ENCODE data around the gene ATP6V1G2. TPM values are rescaled to one million over a fixed set of nuclear protein-coding genes. Genes with fewer than 3 reads are reported as not detected.
"Not testable (repeated sequence)": the region's sequence is repeated elsewhere in the genome, so short reads cannot be mapped to it uniquely, and the experiment has no call there.

ATP6V1G2 gene
- total RNA-seq = 1 to 10 TPM; 1.4 to 2.0 TPM
- total RNA-seq = 1.2 to 2.1 reads per million in 2 donors

- DNase-seq = peak; percentile 69 to 82 (median 74)
- Mint-ChIP-seq H3K27me3 (no peaks in the 10 kb centered on the region), H3K4me1 (peaks cover 35% of the 10 kb centered on the region), H3K27ac (peak within 1 kb of the TSS; percentile 94), H3K4me3 (peak within 1 kb of the TSS; percentile 98), H3K36me3 (ENCODE audit: low read depth) (peaks cover 2% of the 10 kb centered on the region)
- peak; percentile 64 for ATAC-seq
- no peaks in the 10 kb centered on the region for H3K9me3 ChIP-seq (ENCODE audit: control insufficient read depth, low read length, poor library complexity, severe bottlenecking)
Measured at GRCh38 chr6:31546339-31546957, at the start of gene ATP6V1G2. ATP6V1G2 (minus strand) TSS chr6:31546608; CDS start chr6:31546559, 49 bp downstream.

DNA sequence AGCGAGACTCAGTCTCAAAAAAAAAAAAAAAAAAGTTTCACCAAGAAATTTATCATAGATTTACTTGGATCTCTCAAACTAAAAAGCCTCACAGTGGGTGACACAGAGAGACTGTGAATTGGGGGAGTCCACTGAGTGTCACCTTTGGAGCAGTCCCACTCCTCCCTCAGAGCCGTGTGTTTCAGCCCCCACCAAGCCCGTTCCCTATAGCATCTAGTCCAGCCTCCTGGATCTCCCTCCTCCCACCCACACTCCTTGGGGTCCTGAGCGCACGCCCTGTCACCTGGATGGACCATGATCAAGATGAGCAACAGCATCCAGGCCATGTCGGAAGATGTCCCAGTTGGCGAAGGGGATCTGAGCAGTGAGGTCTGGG lies 46.0 kb upstream of the ATP6V1G2 start:
- ATAC-seq (peak; percentile 5), DNase-seq (no peak)
- H3K4me3 Mint-ChIP-seq = peak overlapping the region; percentile 71
- peak overlapping the region; percentile 75 for H3K27ac Mint-ChIP-seq
- peaks cover 39% of the 10 kb centered on the region for H3K4me1 Mint-ChIP-seq
- no peaks in the 10 kb centered on the region for H3K27me3 Mint-ChIP-seq
- H3K9me3 ChIP-seq (ENCODE audit: control insufficient read depth, low read length, poor library complexity, severe bottlenecking) = no peaks in the 10 kb centered on the region
- H3K36me3 Mint-ChIP-seq (ENCODE audit: low read depth) = peaks cover 4% of the 10 kb centered on the region

GRCh38 chr6:31590691-31591090 lies 44.3 kb upstream of the ATP6V1G2 start:
- H3K27me3 Mint-ChIP-seq; H3K4me3 Mint-ChIP-seq; DNase-seq; H3K9me3 ChIP-seq (ENCODE audit: control insufficient read depth, low read length, poor library complexity, severe bottlenecking); H3K27ac Mint-ChIP-seq; H3K36me3 Mint-ChIP-seq (ENCODE audit: low read depth); ATAC-seq: not testable (repeated sequence)
- H3K4me1 Mint-ChIP-seq = peaks cover 47% of the 10 kb centered on the region

- Mint-ChIP-seq H3K4me3 (peak overlapping the region; percentile 64), H3K4me1 (peaks cover 52% of the 10 kb centered on the region), H3K27ac (peak overlapping the region; percentile 92), H3K27me3 (no peaks in the 10 kb centered on the region), H3K36me3 (ENCODE audit: low read depth) (peaks cover 4% of the 10 kb centered on the region)
- no peaks in the 10 kb centered on the region for H3K9me3 ChIP-seq (ENCODE audit: control insufficient read depth, low read length, poor library complexity, severe bottlenecking)
- no peak for DNase-seq
- ATAC-seq = no peak
Measured at GRCh38 chr6:31588871-31589650, 42.7 kb upstream of the ATP6V1G2 start.

GRCh38 chr6:31587791-31588777 lies 41.7 kb upstream of the ATP6V1G2 start:
- DNase-seq (no peak), ATAC-seq (no peak)
- peaks cover 4% of the 10 kb centered on the region for H3K36me3 Mint-ChIP-seq (ENCODE audit: low read depth)
- peak overlapping the region; percentile 92 for H3K27ac Mint-ChIP-seq
- no peaks in the 10 kb centered on the region for H3K27me3 Mint-ChIP-seq
- peaks cover 54% of the 10 kb centered on the region for H3K4me1 Mint-ChIP-seq
- peak overlapping the region; percentile 88 for H3K4me3 Mint-ChIP-seq
- H3K9me3 ChIP-seq (ENCODE audit: control insufficient read depth, low read length, poor library complexity, severe bottlenecking) = no peaks in the 10 kb centered on the region

DNA sequence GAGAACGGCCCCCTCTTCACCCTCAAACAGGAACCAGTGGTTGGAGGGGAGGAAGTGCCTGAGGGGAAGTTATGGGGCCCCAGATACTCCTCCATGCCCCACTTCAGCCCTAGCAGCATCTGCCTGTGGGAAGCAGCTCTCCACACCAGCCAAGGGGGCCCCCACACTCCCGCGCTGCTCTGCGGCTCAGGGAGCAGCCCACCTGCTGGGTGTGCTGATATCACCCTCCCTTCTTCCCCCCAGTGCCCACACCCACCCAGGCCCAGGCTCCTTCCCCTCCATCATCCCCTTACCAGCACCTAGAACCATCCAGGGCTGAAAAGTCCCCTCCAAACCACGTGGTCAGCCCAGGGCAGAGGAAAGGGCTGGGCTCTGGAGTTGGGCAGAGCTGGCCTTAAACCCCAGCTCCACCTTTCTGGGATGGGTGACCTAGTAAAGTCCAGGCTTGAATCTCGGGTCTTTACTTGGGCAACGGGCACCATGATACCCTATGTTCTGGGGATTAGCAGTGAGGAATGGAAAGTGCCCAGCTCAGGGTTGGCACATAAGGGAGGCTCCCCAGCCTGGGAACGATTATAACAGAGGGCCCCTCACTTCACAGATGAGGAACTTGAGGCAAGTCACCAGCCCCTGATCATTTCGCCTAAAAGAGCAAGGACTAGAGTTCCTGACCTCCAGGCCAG lies 40.3 kb upstream of the ATP6V1G2 start:
- peaks cover 52% of the 10 kb centered on the region for H3K4me1 Mint-ChIP-seq
- no peaks in the 10 kb centered on the region for H3K9me3 ChIP-seq (ENCODE audit: control insufficient read depth, low read length, poor library complexity, severe bottlenecking)
- DNase-seq (peak in 1 of 3 donors; percentile 42), ATAC-seq (peak; percentile 70)
- peak overlapping the region; percentile 88 for H3K4me3 Mint-ChIP-seq
- peaks cover 6% of the 10 kb centered on the region for H3K36me3 Mint-ChIP-seq (ENCODE audit: low read depth)
- peak overlapping the region; percentile 92 for H3K27ac Mint-ChIP-seq
- no peaks in the 10 kb centered on the region for H3K27me3 Mint-ChIP-seq

DNA sequence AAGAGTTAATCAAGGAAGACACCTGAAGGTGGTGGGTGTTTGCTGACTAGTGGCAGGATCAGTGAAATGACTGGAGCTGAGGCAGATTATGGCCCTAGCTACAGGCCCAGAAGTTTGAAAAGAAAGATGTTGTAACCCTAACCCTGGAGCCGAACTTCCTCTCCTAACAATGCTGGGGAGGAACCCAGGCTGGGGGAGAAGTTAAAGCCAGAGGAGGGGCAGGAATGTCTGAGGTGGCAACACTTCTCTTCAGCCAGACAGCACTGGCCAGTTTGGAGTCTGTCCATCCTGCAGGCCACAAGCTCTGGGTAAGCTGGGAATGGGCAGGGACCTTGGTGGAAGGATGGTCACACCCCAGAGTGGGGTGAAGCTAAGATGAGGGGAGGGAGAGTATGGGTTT lies 39.6 kb upstream of the ATP6V1G2 start, which contains the start of gene LST1:
LST1 (plus strand) TSS at position 270 of the 400 bp plus-strand sequence. CDS start 1,023 bp downstream, outside the sequence.
- H3K4me3 Mint-ChIP-seq = peak within 1 kb of the TSS; percentile 88
- H3K4me1 Mint-ChIP-seq = peaks cover 52% of the 10 kb centered on the region
- H3K36me3 Mint-ChIP-seq (ENCODE audit: low read depth) = peaks cover 12% of the 10 kb centered on the region
- no peaks in the 10 kb centered on the region for H3K27me3 Mint-ChIP-seq
- ATAC-seq (no peak), DNase-seq (no peak)
- H3K27ac Mint-ChIP-seq = peak within 1 kb of the TSS; percentile 92
- no peaks in the 10 kb centered on the region for H3K9me3 ChIP-seq (ENCODE audit: control insufficient read depth, low read length, poor library complexity, severe bottlenecking)

DNA sequence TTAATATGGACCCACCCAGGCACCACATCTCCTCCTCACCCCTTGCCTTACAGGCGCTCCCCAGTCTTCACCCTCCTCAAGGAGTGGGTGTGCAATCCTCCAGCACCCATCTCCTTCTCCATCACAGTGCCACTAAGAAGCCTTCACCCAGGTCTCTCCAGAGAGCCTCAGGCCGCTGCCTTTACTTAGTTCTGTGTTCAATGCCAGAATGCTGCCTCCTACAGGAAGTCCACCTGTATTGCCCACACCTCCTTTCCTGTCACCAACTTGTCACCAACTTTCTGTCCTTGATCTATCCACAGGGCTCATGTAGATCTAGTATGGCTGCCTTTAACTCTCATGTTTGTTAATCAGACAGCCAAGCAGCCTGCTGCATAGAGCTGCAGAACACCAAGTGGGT lies 39.1 kb upstream of the ATP6V1G2 start:
- ATAC-seq (peak; percentile 24), DNase-seq (peak in 1 of 3 donors; percentile 27)
- peaks cover 15% of the 10 kb centered on the region for H3K36me3 Mint-ChIP-seq (ENCODE audit: low read depth)
- peak overlapping the region; percentile 92 for H3K27ac Mint-ChIP-seq
- peaks cover 49% of the 10 kb centered on the region for H3K4me1 Mint-ChIP-seq
- no peaks in the 10 kb centered on the region for H3K9me3 ChIP-seq (ENCODE audit: control insufficient read depth, low read length, poor library complexity, severe bottlenecking)
- no peaks in the 10 kb centered on the region for H3K27me3 Mint-ChIP-seq
- peak overlapping the region; percentile 88 for H3K4me3 Mint-ChIP-seq

DNA sequence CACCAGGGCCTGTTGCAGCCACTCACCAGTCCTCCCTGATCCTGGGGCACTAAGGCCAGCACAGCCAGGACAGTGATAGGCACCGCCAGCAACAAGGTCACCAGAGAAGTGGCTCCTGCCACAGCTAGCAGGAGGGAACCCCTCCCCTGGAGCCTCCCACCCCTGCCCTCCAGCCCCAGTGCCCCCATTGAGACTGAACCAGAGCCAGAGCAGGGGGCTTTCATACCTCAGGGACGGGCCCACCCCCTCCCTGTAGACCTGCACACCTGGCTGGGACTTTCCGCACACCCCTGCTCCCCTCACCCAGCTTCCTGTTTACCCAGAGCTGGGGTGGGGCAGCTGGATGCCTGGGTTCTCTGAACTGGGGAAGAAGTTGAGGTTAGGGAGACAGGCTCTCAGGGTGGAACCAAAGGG lies 35.8 kb upstream of the ATP6V1G2 start, which contains the start of gene LTB:
LTB (minus strand) TSS at position 195 of the 414 bp plus-strand sequence; CDS start at position 188, 7 bp downstream.
- ATAC-seq = peak; percentile 71
- H3K4me1 Mint-ChIP-seq = peaks cover 52% of the 10 kb centered on the region
- peak within 1 kb of the TSS; percentile 100 for H3K4me3 Mint-ChIP-seq
- H3K27ac Mint-ChIP-seq = peak within 1 kb of the TSS; percentile 99
- peaks cover 14% of the 10 kb centered on the region for H3K36me3 Mint-ChIP-seq (ENCODE audit: low read depth)
- no peaks in the 10 kb centered on the region for H3K9me3 ChIP-seq (ENCODE audit: control insufficient read depth, low read length, poor library complexity, severe bottlenecking)
- peak; percentile 57 to 71 (median 58) for DNase-seq
- H3K27me3 Mint-ChIP-seq = no peaks in the 10 kb centered on the region

- H3K4me3 Mint-ChIP-seq = peak overlapping the region; percentile 100
- peaks cover 18% of the 10 kb centered on the region for H3K36me3 Mint-ChIP-seq (ENCODE audit: low read depth)
- DNase-seq (no peak), ATAC-seq (no peak)
- H3K27ac Mint-ChIP-seq = peak overlapping the region; percentile 99
- H3K4me1 Mint-ChIP-seq = peaks cover 51% of the 10 kb centered on the region
- H3K9me3 ChIP-seq (ENCODE audit: control insufficient read depth, low read length, poor library complexity, severe bottlenecking) = no peaks in the 10 kb centered on the region
- no peaks in the 10 kb centered on the region for H3K27me3 Mint-ChIP-seq
Measured at GRCh38 chr6:31581434-31582229, 35.2 kb upstream of the ATP6V1G2 start.

- ATAC-seq (peak; percentile 69), DNase-seq (peak; percentile 80 to 91 (median 89))
- no peaks in the 10 kb centered on the region for H3K9me3 ChIP-seq (ENCODE audit: control insufficient read depth, low read length, poor library complexity, severe bottlenecking)
- Mint-ChIP-seq H3K36me3 (ENCODE audit: low read depth) (peaks cover 24% of the 10 kb centered on the region), H3K4me1 (peaks cover 53% of the 10 kb centered on the region), H3K27ac (peak overlapping the region; percentile 99), H3K4me3 (peak overlapping the region; percentile 100), H3K27me3 (no peaks in the 10 kb centered on the region)
Measured at GRCh38 chr6:31580807-31581433, 34.5 kb upstream of the ATP6V1G2 start.
